BJ (cell line): ENCODE measurements around the gene BCAS3. TPM values are rescaled to one million over a fixed set of nuclear protein-coding genes. Genes with fewer than 3 reads are reported as not detected.

Experiments used
- CTCF ChIA-PET: fragments of 350-600 bp; formaldehyde crosslinking; extraction: SDS; loops from one replicate; lab custom pipeline; 2021; ENCODE audit warnings: antibody characterized with exemption, inconsistent platforms; lab: Yijun Ruan, JAX
- POLR2A ChIA-PET: fragments of 300-600 bp; sonication (Branson Sonifier 250); formaldehyde crosslinking; extraction: SDS; loops from one replicate; lab custom pipeline; 2021; ENCODE audit warnings: antibody characterized with exemption; lab: Charles Lee
- DNase-seq: peaks from one replicate; pipeline ENCODE4 v3.0.0-alpha.2; 2011; ENCODE audit warnings: low read depth
- H3K27me3 ChIP-seq: 2 replicates; pipeline ENCODE4 v1.6.0; 2011; ENCODE audit warnings: low read length; ENCODE audit not compliant: control insufficient read depth, insufficient read depth
- H3K36me3 ChIP-seq: 2 replicates; pipeline ENCODE4 v1.5.1; 2011; ENCODE audit warnings: low read length; ENCODE audit not compliant: control insufficient read depth, insufficient read depth
- H3K4me3 ChIP-seq: 2 replicates; pipeline ENCODE4 v1.5.1; 2011; ENCODE audit warnings: low read depth, mild to moderate bottlenecking, control low read depth, low read length
- polyA plus RNA-seq: library from polyadenylated mRNA; depleted of rRNA; stranded (reverse); fragments of >200 nt; gene quantifications from 2 replicates; pipeline ENCODE4 v1.2.3, GENCODE V29; 2011
- TF ChIP-seq, protein P1 (sequence below): IDR thresholded peaks from 2 replicates; pipeline ENCODE4 v1.5.1; 2011; ENCODE audit warnings: low read depth, mild to moderate bottlenecking, control low read depth, inconsistent platforms, low read length, moderate library complexity; ENCODE audit not compliant: insufficient read depth

BCAS3 gene
- polyA plus RNA-seq, 1 experiment = 19.5 TPM

DNA sequence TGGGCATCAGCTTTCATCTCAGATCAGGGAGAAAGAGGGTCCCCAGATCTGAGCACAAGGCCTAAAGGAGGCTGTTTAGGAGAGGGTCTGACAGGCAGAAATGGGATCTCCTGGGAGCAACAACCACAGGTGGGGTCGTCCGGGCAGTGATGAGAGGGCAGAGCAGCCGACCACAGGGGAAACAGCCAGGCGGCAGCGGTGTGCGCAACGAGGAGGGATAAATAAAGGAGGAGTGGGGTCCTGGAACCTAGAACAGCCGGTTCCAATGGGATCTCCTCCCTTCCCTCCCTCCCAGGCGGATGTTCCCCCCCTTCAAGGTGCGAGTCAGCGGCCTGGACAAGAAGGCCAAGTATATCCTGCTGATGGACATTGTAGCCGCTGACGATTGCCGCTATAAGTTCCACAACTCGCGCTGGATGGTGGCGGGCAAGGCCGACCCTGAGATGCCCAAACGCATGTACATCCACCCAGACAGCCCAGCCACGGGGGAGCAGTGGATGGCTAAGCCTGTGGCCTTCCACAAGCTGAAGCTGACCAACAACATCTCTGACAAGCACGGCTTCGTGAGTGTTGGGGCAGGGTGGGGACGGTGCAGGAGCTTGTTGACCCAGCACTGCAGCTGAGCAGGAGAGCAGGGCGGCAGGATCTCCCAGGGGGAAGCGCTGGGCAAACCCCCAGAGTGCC lies 723.9 kb downstream of the BCAS3 start:
- CTCF ChIA-PET = interaction anchor here (0.8 to 3.1 kb wide), 7 partner anchors 8 to 681 kb away, joined by 3 to 18 read pairs (median 3); no protein-coding TSS in a partner anchor
- peaks cover 22% of the 10 kb centered on the region for H3K36me3 ChIP-seq
- POLR2A ChIA-PET = no interaction called here
- H3K4me3 ChIP-seq = peak overlapping the region; percentile 78
- no peak for DNase-seq
- TF ChIP-seq, protein P1, sequence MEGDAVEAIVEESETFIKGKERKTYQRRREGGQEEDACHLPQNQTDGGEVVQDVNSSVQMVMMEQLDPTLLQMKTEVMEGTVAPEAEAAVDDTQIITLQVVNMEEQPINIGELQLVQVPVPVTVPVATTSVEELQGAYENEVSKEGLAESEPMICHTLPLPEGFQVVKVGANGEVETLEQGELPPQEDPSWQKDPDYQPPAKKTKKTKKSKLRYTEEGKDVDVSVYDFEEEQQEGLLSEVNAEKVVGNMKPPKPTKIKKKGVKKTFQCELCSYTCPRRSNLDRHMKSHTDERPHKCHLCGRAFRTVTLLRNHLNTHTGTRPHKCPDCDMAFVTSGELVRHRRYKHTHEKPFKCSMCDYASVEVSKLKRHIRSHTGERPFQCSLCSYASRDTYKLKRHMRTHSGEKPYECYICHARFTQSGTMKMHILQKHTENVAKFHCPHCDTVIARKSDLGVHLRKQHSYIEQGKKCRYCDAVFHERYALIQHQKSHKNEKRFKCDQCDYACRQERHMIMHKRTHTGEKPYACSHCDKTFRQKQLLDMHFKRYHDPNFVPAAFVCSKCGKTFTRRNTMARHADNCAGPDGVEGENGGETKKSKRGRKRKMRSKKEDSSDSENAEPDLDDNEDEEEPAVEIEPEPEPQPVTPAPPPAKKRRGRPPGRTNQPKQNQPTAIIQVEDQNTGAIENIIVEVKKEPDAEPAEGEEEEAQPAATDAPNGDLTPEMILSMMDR = no peak
- no peaks in the 10 kb centered on the region for H3K27me3 ChIP-seq

DNA sequence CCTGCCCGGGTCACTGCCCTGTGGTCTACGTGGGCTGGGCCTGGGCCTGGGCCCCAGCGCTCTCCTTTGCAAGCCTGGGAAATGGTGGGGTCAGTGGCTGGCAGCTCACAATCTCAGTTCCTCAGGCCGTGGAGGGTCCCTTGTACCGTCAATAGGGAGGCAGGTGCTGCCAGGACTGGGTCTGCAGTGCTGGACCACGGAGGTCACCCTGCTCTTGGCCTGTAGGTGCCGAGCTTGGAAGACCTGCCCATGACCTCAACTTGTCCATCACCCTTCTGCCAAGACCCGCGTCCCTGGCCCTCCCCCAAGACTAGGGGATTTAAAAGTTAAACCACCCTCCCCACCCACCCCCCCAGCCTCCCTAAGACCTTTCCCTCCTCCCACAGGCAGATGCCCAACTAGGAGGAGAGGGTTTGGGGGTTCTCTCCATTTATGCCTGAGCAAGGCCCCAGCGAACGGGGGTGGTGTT lies 724.5 kb downstream of the BCAS3 start:
- peak overlapping the region; percentile 78 for H3K4me3 ChIP-seq
- ChIA-PET CTCF (interaction anchor here (0.8 to 2.8 kb wide), 6 partner anchors 8 to 682 kb away, joined by 3 to 18 read pairs (median 3); no protein-coding TSS in a partner anchor), POLR2A (interaction anchor here (0.6 kb wide), 1 partner anchor 1962 kb away, joined by 3 read pairs; no protein-coding TSS in a partner anchor)
- H3K27me3 ChIP-seq = no peaks in the 10 kb centered on the region
- TF ChIP-seq, protein P1 = no peak
- DNase-seq = no peak
- peaks cover 25% of the 10 kb centered on the region for H3K36me3 ChIP-seq

- DNase-seq = no peak
- TF ChIP-seq, protein P1 = no peak
- ChIA-PET POLR2A (no interaction called here), CTCF (interaction anchor here (0.5 to 2.8 kb wide), 9 partner anchors 9 to 683 kb away, joined by 3 to 18 read pairs (median 4); no protein-coding TSS in a partner anchor)
- Histone ChIP-seq H3K27me3 (no peaks in the 10 kb centered on the region), H3K36me3 (peaks cover 25% of the 10 kb centered on the region), H3K4me3 (peak overlapping the region; percentile 78)
These were observed 725.5 kb downstream of the BCAS3 start for GRCh38 chr17:61402978-61403800.

GRCh38 chr17:61403801-61404662 lies 726.4 kb downstream of the BCAS3 start:
- Histone ChIP-seq H3K4me3 (peak overlapping the region; percentile 78), H3K27me3 (no peaks in the 10 kb centered on the region), H3K36me3 (peaks cover 26% of the 10 kb centered on the region)
- DNase-seq = no peak
- ChIA-PET POLR2A (no interaction called here), CTCF (interaction anchor here (1.0 to 1.5 kb wide), 5 partner anchors 8 to 409 kb away, joined by 3 to 5 read pairs (median 4); no protein-coding TSS in a partner anchor)
- TF ChIP-seq, protein P1 = no peak
